GM20431 (cell line): ENCODE data around the gene GALR3.
"Not testable (repeated sequence)": the region's sequence is repeated elsewhere in the genome, so short reads cannot be mapped to it uniquely, and the experiment has no call there.

ENCODE experiments used
- in situ Hi-C: fragments of 300-500 bp; cut with MseI, MboI; formaldehyde crosslinking; loops from one replicate; pipeline ENCODE4 v1.15.0; 2020; ENCODE audit warnings: low sequenced_read_pairs; ENCODE audit not compliant: unreplicated experiment

The GALR3 gene

GRCh38 chr22:37823134-37823985, at the start of gene GALR3:
TSS of gene GALR3 (plus strand) at chr22:37823382. CDS start at chr22:37823407, 25 bp downstream.
- in situ Hi-C loops, result no loop called here

DNA sequence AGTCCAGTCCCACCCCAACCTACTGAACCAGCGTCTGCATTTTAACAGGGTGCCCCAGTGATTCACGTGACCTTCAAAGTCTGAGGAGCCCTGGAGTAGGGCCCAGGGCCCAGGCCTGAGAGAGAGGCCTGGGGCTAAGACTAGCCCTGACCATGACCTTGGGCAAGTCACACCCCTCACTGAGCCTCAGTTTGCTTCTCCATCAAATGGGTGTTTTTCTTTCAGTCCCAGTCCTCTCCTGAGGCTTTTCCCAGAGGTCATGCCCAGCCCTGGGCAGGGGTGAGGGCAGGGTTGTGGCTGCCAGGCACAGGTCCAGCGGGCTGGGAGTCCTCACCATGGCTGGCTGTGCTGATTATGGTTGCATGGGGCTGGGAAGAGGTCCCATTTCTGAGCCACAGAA, 48.5 kb upstream of the GALR3 start:
- in situ Hi-C loops, result no loop called here

DNA sequence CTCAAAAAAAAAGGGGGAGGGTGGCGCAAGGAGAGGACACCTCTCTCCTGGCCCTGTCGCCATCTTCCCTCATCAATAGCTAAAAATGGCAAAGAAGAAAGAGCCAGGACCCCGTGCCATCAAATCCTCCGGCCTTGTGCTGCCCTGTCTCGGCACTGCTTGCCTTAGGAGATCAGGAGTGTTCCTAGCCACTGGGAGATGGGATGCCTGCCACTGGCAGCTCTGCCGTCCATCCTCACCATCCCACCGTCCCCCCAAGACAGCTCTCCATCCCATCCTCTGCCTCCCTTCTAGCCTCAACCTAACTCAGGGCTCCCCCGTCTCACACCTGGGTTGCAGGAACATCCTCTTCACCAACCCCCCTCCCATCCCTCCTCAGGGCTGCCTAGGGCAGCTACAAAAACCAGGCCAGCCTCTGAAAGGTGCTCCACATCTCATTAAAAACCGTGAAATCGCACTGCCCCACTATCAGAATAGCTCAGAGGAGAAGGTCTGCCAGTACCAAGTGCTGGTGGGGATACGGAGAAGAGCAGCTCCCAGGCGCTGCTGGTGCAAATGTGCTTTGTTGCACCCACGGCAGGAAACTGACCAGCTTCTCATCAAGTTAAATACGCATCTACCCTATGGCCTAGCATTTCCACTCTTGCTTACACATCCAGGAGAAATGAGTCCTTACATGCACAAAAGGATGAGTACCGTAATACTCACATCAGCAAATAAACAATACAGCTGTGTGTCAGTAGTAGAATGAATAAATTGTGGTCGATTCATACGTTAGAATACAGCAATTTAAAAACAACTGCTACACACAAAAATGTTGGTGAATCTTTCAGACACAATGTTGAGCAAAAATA, 47.2 kb upstream of the GALR3 start:
- in situ Hi-C loops, result no loop called here

- in situ Hi-C loops, result no loop called here
Measured at GRCh38 chr22:37776639-37777005, 46.6 kb upstream of the GALR3 start.

- in situ Hi-C loops, result no loop called here
Measured at GRCh38 chr22:37777122-37777687, 46.0 kb upstream of the GALR3 start.

- in situ Hi-C loops, result no loop called here
Measured at GRCh38 chr22:37778370-37779009, 44.7 kb upstream of the GALR3 start.

GRCh38 chr22:37781434-37782059, 41.6 kb upstream of the GALR3 start:
- in situ Hi-C loops, result no loop called here

- in situ Hi-C loops, result no loop called here
Measured at GRCh38 chr22:37782340-37783168, 40.6 kb upstream of the GALR3 start.

- in situ Hi-C loops, result no loop called here
Measured at GRCh38 chr22:37784829-37785495, 38.2 kb upstream of the GALR3 start.

- in situ Hi-C loops, result no loop called here
Measured at GRCh38 chr22:37790234-37790633, 32.9 kb upstream of the GALR3 start.

DNA sequence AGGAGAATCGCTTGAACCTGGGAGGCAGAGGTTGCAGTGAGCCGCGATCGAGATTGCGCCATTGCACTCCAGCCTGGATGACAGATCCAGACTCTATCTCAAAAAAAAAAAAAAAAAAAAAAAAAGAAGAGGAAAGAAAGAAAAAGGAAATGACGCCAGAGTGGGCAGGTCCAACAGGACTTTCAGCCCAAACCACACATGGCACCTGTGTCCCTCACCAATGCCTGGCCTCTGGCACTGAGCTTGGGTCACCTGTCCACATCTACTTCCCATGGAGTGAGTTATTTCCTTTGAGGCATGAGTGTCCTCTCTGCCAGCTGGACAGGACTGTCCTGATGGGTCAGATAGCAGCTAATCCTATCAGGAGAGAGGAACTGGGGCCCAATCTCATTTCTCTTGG, 30.7 kb upstream of the GALR3 start:
- in situ Hi-C loops, result no loop called here

DNA sequence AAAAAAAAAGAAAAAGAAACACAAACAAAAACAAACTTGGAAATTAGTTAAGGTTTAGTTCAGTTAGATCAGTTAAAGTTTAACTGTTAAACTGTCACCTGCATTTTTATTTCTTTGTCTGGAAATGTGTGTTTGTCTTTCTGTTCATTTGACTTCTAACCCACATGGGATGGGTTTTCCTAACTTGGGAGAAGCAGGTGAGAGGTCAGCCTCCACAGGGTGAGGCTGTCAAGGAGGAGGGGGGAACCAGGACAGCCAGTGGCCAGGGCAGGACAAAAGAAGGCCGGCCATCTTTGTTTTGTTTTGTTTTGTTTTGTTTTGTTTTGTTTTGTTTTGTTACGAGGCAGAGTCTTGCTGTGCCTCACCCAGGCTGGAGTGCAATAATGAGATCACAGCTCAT, 28.8 kb upstream of the GALR3 start:
- in situ Hi-C loops, result no loop called here

- in situ Hi-C loops, result no loop called here
Measured at GRCh38 chr22:37796079-37796478, 27.1 kb upstream of the GALR3 start.

- in situ Hi-C loops, result not testable (repeated sequence)
Measured at GRCh38 chr22:37797259-37797658, 25.9 kb upstream of the GALR3 start.

GRCh38 chr22:37797874-37798500, 25.2 kb upstream of the GALR3 start:
- in situ Hi-C loops, result no loop called here

- in situ Hi-C loops, result not testable (repeated sequence)
Measured at GRCh38 chr22:37799979-37800378, 23.2 kb upstream of the GALR3 start.

DNA sequence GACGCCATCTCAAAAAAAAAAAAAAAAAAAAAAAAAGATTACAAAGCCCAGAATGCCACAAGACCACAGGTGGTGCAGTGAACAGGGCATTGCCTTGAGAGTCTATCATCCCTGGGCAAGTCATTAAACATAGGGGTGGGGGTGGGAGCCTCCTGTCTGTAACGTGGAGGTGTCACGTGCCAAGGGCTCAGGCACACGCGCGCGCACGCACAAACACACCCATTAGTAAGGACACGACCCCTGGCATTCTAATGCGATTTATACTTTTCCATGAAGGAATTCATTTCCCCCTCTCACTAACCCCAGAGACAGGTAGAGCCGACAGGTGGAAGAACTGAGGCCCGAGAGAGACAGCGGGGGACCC, 21.3 kb upstream of the GALR3 start:
- in situ Hi-C loops, result no loop called here
